Thyroid gland (tissue), 4 donors: ENCODE results near the gene NFIA.

Experiments
- POLR2A ChIP-seq, 2 donors: fragments of 450-650 bp; IDR thresholded peaks; one replicate each; pipeline ENCODE4 v1.6.1; 2017; ENCODE audit warnings: antibody characterized with exemption in 2 of 2, mild to moderate bottlenecking in 2 of 2, moderate library complexity in 1 of 2
- TF ChIP-seq, protein P1 (sequence below), 6 experiments: fragments of 200-600 bp in 3 of 6; fragments of 450-650 bp in 3 of 6; sonication (generic) in 3 of 6; IDR thresholded peaks; one replicate each; pipeline ENCODE4 v1.5.1; 2016 to 2019; ENCODE audit warnings: antibody characterized with exemption in 6 of 6, mild to moderate bottlenecking in 2 of 6, inconsistent platforms in 1 of 6, moderate library complexity in 1 of 6

DNA sequence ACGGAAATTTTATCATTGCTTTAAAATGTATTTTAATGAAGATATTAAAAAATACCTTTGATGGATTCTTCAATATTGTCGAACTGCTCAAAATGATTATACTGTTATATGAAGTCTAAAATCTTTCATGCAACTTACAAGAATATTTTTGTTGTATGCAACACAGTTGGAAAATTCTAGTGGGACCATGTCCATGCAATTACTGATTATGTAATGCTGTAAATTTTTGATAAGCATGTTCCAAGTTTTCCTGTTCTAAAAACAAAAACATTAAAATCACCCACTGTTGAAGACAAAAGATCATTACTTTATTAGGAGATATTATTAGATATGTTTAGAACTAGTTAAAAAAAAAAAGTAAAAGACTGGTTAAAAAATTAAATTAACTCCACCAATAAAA, 132.8 kb downstream of the NFIA start:
- TF ChIP-seq, protein P1, sequence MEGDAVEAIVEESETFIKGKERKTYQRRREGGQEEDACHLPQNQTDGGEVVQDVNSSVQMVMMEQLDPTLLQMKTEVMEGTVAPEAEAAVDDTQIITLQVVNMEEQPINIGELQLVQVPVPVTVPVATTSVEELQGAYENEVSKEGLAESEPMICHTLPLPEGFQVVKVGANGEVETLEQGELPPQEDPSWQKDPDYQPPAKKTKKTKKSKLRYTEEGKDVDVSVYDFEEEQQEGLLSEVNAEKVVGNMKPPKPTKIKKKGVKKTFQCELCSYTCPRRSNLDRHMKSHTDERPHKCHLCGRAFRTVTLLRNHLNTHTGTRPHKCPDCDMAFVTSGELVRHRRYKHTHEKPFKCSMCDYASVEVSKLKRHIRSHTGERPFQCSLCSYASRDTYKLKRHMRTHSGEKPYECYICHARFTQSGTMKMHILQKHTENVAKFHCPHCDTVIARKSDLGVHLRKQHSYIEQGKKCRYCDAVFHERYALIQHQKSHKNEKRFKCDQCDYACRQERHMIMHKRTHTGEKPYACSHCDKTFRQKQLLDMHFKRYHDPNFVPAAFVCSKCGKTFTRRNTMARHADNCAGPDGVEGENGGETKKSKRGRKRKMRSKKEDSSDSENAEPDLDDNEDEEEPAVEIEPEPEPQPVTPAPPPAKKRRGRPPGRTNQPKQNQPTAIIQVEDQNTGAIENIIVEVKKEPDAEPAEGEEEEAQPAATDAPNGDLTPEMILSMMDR (IDR thresholded peaks at IDR 0.05), result no peak
- no peak for TF ChIP-seq POLR2A (IDR thresholded peaks at IDR 0.05)
